SIG-M5 treated with dmso at 0.1 percent for 504 hours (cell line): ENCODE results near the gene SMOC2.
"Not testable (repeated sequence)": the region's sequence is repeated elsewhere in the genome, so short reads cannot be mapped to it uniquely, and the experiment has no call there.

ENCODE experiments used
- DNase-seq: peaks from one replicate; lab custom pipeline; 2025; ENCODE audit not compliant: unreplicated experiment; lab: John Stamatoyannopoulos, UW

The SMOC2 gene

GRCh38 chr6:168563656-168564055 lies 122.7 kb downstream of the SMOC2 start:
- no peak for DNase-seq

GRCh38 chr6:168565112-168565511 lies 124.1 kb downstream of the SMOC2 start:
- DNase-seq = no peak

GRCh38 chr6:168570211-168570610 lies 129.2 kb downstream of the SMOC2 start:
- DNase-seq = no peak

GRCh38 chr6:168571268-168571667 lies 130.3 kb downstream of the SMOC2 start:
- DNase-seq = no peak

GRCh38 chr6:168573276-168573835 lies 132.4 kb downstream of the SMOC2 start:
- not testable (repeated sequence) for DNase-seq

GRCh38 chr6:168574075-168574698 lies 133.2 kb downstream of the SMOC2 start:
- DNase-seq = no peak

GRCh38 chr6:168574699-168575195 lies 133.8 kb downstream of the SMOC2 start:
- no peak for DNase-seq

GRCh38 chr6:168575346-168576098 lies 134.5 kb downstream of the SMOC2 start:
- DNase-seq = no peak

- DNase-seq = no peak
These were observed 135.4 kb downstream of the SMOC2 start for GRCh38 chr6:168576388-168576787.

- no peak for DNase-seq
These were observed 136.5 kb downstream of the SMOC2 start for GRCh38 chr6:168577496-168577895.

GRCh38 chr6:168578036-168578435 lies 137.1 kb downstream of the SMOC2 start:
- DNase-seq = no peak

- DNase-seq = no peak
These were observed 140.3 kb downstream of the SMOC2 start for GRCh38 chr6:168581236-168581635.

GRCh38 chr6:168581706-168582105 lies 140.7 kb downstream of the SMOC2 start:
- no peak for DNase-seq

- no peak for DNase-seq
These were observed 141.6 kb downstream of the SMOC2 start for GRCh38 chr6:168582571-168582981.

- no peak for DNase-seq
These were observed 142.1 kb downstream of the SMOC2 start for GRCh38 chr6:168583126-168583525.

- DNase-seq = no peak
These were observed 142.8 kb downstream of the SMOC2 start for GRCh38 chr6:168583821-168584220.

GRCh38 chr6:168584249-168584648 lies 143.3 kb downstream of the SMOC2 start:
- DNase-seq = no peak

- DNase-seq = no peak
These were observed 143.7 kb downstream of the SMOC2 start for GRCh38 chr6:168584671-168585070.

- DNase-seq = no peak
These were observed 144.5 kb downstream of the SMOC2 start for GRCh38 chr6:168585441-168585840.

- no peak for DNase-seq
These were observed 148.3 kb downstream of the SMOC2 start for GRCh38 chr6:168589275-168589674.

GRCh38 chr6:168590406-168590805 lies 149.4 kb downstream of the SMOC2 start:
- DNase-seq = no peak

GRCh38 chr6:168596344-168596743 lies 155.4 kb downstream of the SMOC2 start:
- DNase-seq = no peak
